Erythroblast (primary cell): ENCODE results near the gene SMARCB1.

Experiments used
- GATA1 ChIP-seq: IDR thresholded peaks from 2 replicates; pipeline ENCODE4 v1.6.1; 2011; ENCODE audit warnings: low read depth, mild to moderate bottlenecking, control low read depth, low read length, moderate library complexity
- POLR2A ChIP-seq: IDR thresholded peaks from 2 replicates; pipeline ENCODE4 v1.6.1; 2011; ENCODE audit warnings: mild to moderate bottlenecking, low read length

DNA sequence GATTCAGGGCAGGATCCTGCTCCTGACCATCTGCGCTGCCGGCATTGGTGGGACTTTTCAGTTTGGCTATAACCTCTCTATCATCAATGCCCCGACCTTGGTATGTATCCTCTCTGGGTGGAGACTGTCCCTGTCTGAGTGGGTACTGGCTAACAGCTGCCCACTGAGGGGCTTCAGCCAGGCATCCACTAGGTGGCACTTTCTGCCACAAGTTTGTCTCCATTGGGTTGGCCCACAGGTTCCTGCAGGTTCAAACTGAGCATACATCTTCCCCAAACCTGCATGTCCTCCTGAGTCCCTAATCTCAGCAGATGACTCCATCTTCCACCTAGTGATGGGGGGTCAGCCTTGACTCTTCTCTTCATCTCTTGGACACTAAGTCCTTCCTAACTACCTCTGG lies 75.3 kb downstream of the SMARCB1 start:
- TF ChIP-seq POLR2A (no peak), GATA1 (no peak)
